Activated CD4-positive, alpha-beta T cell treated with anti-CD3 and anti-CD28 coated beads, Interleukin-2, amount 50 U/mL, for 16 hours (primary cell): Measurements from ENCODE around the gene URI1.

Experiments
- DNase-seq: peaks from one replicate; pipeline ENCODE4 v3.0.0-alpha.2; 2020

The URI1 gene

GRCh38 chr19:29976151-29976943 is 34.3 kb downstream of the URI1 start:
- no peak for DNase-seq

DNA sequence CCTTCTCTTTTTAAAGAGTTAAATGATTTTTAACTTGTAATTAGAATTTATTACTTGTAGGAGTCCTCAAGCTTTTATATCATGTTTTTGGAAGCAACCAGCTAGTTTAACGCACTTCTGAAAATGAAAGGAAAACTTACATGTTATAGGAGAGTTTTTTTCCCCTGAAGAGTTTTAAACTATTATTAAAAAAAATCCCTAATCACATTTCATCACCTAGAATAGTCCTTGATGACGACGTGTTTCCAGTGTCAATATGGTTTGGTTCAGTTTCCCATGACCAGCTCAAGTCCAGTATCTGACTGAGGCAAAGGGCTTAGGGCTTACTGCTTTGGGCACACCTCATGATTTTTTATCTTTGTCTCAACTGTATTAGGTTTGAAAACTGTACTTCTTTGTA is 36.0 kb downstream of the URI1 start:
- no peak for DNase-seq

- DNase-seq: no peak
Observed at GRCh38 chr19:29983568-29983967, 41.5 kb downstream of the URI1 start.

DNA sequence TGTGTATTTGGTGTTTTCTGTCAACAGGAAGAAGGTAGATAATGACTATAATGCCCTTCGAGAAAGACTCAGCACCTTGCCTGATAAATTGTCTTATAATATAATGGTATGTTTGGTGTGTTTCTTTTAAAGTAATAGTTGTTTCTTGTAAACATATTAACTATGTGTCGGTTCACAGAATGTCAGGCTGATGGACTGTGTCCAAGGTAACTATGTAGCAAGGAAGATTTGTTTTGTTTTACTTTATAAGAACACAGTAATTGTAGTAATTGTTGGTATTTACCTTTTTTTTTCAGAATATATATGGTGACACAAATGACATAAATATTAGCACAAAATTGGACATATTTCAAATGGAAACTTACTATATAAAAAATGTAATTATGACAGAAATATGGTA is 43.2 kb downstream of the URI1 start:
- no peak for DNase-seq

DNA sequence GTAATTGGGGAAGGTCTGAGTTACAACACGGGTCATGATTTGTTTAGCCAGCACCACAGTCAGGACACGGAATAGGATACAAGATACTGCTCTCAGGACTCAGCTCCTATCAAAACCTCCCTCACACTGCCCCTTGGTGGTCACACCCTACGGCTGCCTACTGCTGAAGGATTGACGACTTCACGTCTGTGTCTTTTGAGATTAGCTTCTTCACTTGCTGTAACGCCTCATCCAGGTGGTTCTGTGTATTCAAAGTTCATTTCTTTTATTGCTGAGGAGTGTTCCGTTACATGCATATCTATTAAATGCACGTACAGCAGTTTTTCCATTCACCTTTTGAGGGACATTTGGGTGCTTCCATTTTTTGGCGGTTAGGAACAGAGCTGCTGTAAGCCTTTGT is 46.3 kb downstream of the URI1 start:
- DNase-seq: no peak

DNA sequence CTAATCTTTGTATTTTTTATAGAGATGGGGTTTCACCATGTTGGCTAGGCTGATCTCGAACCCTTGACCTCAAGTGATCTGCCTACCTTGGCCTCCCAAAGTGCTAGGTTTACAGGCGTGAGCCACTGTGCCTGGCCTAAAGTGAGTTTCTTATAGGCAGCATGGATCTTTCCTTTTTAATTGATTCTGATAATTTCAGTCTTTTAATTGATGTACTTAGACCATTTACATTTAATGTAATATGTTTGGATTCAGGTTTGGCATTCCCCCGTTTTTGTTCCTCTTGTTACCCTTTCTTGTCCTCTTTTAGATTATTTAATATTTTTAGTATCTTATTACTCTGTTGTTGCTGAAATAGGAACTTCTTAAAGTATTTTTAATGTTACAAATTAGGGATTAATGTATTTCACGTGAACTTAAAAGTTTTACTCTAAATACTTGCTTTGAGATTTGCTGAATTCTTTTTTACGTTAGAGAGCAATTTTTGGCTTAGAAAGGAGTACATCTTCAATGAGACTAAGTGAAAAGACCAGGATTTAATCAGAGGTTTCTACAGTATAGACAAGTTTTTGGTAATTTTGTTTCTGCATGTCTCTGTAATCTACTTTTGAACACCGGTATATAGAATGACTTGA is 50.3 kb downstream of the URI1 start:
- DNase-seq: no peak

DNA sequence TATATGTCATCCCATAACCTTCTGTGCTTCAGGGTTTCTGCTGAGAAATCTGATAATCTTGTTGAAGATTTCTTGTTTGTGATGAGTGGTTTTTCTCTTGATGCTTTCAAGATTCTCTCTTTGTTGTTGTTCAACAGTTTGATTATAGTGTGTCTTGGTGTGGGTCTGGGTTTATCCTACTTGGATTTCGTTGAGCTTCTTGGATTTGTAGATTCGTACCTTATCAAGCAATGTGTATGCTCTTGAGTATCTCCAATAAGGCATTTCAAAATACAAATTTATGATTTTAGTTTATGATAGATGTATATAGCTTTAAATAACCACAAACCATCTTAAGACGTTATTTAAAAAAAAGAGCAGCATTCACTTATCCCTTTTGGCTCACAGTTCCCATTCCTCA is 57.5 kb downstream of the URI1 start:
- DNase-seq: no peak

DNA sequence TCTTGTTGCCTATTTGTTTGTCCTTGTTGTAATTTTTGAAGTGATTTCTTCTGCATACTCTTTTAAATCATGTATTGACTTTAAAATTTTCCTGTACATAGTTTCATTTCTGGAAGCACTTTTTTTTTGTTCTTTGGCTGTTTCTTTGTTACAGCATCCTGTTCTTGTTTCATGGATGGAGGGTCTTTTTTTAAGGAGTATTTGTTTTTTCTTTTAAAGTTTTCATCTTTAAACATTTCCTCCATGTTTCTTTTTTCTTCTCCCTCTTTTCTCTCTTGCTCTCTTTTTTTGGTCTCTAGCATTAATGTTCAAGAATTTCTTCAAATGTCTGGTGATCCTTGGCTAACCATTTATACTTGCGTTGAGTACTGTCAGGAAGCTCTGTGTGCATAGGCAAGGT is 58.8 kb downstream of the URI1 start:
- no peak for DNase-seq

DNA sequence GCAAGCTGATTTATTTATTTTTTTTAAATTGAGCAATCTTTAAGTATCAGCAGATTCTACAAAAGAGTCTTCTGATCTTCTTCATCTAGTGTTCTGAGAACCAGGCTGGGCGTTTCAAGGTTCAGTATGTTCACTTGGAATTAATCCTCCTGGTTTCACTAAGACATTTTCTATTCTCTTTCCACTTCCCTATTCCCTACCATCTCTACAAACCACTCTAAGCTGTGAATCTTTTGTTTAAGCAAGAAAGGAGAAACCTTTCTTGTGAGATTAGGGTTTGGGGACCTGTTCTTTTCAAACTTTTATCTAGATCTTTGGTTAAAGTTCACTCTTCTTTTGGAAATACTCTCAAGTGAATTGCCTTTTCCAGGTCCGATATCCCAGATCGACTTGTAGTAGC is 59.3 kb downstream of the URI1 start:
- DNase-seq: no peak

DNA sequence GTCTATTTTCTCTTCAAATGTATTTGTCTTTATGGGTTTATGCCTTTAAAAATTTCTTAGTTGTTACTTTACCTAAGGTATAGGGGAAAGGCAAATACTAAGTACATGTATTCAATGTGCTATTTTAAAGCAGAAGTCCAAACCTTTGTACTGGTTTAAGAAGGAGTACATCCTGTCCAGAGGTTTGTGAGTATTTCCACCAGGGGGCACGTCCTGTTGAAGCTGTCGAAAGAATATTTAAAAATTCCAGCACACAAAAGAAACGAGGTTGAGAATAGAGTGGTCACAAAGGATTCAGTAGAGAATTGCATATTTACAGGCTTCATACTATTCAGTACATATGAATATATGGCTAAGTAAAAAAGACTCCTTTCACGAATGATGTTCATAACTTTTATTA is 59.8 kb downstream of the URI1 start:
- no peak for DNase-seq

- no peak for DNase-seq
Observed at GRCh38 chr19:30003866-30004265, 61.8 kb downstream of the URI1 start.

DNA sequence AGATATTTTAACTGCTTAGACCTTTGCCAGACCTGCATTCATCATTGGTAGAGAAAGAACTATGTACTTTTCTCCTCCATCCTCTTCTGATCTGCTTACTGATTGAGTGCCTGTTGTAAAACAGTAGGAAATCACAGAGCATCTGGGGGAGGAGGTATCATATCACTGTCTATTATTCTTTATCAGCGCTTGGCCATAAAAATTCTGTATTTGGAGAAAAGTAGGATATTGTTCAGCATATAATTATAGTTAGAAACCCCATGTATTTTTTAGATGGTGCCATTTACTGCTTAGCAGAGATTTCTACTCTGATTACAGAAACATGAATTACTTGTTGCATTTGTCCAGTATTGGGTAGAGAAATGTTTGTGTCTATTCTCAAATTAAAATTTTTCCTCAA is 62.4 kb downstream of the URI1 start:
- no peak for DNase-seq

DNA sequence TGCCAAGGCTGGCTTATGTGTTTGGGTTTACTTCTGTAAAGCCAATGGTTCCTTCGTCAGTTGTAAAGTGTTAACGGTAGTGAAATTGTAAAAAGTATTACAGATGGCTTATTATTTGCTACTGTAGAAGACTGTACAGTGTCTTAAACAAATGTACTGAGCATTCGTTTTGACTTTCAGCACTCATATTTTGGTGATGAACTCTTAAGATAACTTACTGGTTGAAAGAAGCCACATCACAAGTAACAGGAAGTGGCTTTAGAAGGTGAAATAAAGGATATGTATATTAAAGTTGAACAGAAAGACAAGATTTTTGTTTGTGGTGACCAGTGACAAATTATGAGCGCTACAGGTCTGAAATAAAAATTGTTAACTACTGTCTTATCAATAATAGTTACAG is 64.2 kb downstream of the URI1 start:
- DNase-seq: peak; percentile 42

GRCh38 chr19:30008169-30008568 is 66.1 kb downstream of the URI1 start:
- DNase-seq: no peak

- DNase-seq: no peak
Observed at GRCh38 chr19:30009013-30009412, 67.0 kb downstream of the URI1 start.

- no peak for DNase-seq
Observed at GRCh38 chr19:30011051-30011578, 69.1 kb downstream of the URI1 start.

DNA sequence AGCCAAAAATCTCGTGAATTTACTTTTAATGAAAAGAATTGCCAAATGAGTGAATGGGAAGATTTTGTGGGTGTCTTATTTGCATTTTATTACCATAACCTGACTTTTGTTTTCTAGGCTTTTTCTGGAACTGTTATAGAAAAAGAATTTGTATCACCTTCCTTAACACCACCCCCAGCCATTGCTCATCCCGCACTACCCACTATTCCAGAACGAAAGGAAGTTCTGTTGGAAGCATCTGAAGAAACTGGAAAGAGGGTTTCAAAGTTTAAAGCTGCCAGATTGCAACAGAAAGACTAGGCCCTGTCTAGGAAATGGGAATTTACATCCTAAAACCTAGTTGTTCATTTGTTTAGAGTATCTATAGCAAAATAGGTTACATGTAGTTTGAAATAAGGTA is 72.7 kb downstream of the URI1 start:
- DNase-seq: no peak

DNA sequence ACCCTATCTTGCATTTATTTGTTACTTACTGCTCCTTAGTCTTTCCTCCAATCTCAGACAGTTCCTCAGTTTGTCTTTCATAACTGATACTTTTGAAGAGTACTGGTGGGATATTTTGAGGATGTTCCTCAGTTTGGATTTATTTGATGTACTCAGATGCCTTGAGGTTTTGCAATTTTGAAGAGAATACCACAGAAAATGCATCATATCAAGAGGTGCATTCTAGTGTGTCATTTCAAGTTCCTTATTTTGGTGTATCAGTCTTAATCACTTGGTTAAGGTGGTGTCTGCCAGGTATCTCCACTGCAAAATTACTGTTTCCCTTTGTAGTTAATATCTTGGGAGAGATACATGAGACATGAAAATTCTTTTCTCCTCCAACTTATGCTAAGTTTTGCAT is 75.1 kb downstream of the URI1 start:
- DNase-seq: peak; percentile 6

- no peak for DNase-seq
Observed at GRCh38 chr19:30020189-30020588, 78.2 kb downstream of the URI1 start.

DNA sequence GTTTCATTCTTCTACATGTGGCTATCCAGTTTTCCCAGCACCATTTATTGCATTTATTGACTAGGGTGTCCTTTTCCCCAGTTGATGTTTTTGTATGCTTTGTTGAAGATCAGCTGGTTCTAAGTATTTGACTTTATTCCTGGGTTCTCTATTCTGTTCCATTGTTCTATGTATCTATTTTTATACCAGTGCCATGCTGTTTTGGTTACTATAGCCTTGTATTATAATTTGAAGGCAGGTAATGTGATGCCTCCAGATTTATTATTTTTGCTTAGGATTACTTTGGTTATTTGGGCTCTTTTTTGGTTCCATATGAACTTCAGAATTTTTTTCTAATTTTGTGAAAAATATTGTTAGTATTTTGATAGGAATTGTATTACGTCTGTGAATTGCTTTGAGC is 80.6 kb downstream of the URI1 start:
- DNase-seq: no peak

DNA sequence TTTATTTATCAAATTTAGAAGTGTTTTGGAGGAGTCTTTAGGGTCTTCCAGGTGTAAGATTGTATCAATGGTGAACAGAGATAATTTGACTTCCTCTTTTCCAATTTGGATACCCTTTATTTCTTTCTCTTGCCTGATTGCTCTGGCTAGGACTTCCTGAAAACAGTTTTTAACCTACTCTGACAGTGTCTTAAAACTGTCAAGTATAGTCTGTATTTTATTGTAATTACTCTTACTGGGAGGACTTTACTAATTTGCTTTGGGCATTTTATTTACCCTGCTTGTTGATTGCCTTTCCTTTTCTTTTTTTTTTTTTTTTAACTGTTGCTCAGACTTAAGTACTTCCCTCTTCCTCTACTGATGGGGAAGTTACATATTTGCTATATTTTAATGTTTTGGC is 81.3 kb downstream of the URI1 start:
- DNase-seq: no peak

- no peak for DNase-seq
Observed at GRCh38 chr19:30024091-30024490, 82.1 kb downstream of the URI1 start.

DNA sequence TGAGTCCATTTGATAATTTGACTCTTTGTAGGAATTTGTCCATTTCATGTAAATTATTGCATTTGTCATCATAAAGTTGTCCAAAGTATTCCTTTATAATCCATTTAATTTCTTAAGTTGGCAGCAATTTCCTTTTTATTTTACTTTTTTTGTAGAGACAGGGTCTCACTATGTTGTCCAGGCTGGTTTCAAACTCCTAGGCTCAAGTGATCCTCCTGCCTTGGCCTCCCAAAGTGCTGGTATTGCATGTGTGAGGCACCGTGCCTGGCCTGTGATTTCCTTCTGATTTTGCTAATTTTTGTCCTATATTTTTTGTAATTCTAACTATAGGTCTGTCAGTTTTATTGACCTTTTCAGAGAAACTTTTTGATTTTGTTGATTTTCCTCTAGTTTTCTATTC is 84.9 kb downstream of the URI1 start:
- DNase-seq: no peak

DNA sequence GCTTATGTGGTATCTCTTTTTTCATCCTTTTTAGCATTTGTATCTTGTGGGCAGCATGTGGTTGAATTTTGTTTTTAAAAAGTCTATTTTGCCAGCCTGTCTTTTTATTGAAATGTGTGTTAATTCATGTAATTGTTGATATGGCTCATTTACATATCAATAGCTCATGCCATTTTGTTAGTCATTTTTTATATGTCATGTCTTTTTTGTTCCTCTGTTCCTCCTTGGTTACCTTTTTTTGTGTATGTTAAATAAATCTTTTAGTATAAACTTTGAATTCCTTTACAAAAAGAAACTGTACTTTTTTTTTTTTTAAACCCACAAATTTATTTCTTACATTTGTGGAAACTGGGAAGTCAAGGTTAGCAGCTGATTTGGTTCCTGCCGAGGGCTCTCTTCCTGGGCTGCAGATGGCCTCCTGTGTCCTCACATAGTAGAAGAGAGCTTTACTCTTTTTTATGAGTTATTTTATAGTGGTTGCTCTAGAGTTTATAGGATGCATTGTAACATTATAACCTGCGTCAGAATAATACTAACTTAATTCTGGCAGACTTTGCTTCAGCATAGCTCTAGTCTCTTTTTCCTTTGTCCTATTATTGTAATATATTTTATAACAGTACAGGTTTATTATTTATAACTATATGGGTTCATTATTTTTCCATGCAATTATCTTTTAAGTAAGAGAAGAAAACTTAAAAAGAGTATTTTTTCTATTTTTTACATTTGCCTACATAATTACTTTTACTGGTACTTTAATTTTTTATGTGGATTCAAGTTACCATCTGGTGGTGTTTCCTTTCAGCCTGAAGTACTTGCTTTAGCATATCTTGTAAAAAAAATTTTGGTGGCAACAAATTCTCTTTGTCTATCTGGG is 86.3 kb downstream of the URI1 start:
- no peak for DNase-seq
